Measurements from ENCODE around the gene HLX.

HLX gene, protein sequence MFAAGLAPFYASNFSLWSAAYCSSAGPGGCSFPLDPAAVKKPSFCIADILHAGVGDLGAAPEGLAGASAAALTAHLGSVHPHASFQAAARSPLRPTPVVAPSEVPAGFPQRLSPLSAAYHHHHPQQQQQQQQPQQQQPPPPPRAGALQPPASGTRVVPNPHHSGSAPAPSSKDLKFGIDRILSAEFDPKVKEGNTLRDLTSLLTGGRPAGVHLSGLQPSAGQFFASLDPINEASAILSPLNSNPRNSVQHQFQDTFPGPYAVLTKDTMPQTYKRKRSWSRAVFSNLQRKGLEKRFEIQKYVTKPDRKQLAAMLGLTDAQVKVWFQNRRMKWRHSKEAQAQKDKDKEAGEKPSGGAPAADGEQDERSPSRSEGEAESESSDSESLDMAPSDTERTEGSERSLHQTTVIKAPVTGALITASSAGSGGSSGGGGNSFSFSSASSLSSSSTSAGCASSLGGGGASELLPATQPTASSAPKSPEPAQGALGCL

DNA sequence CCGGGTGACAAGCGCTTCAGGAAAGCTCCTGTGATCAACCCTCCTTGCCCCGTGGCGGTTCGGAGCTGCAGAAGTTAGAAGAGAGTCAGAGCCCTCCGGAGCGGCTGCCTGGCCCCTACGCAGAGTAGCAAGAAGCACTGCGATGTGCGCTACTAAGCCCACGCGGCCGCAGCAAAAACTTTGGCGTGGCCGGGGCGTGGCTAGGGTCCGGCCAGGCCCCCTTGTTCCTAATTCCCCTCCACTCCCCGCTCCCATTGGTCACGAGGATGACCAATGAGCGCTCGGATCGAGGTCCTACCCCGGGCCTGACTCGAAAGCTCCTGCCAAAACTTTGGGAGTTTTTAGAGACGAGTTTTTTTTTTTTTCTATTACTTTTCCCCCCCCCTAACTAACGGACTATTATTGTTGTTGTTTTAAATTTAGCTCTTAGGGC lies at the start of gene HLX:
TSS of gene HLX (plus strand) at position 368 of the 433 bp plus-strand sequence. CDS start 415 bp downstream, outside the sequence.
- DNase-seq (ENCODE audit: low read depth), result no peak

- no peak for DNase-seq (ENCODE audit: low read depth)
These were observed 45.8 kb upstream of the HLX start for GRCh38 chr1:220833436-220833835.

GRCh38 chr1:220834155-220834870 lies 44.9 kb upstream of the HLX start:
- no peak for DNase-seq (ENCODE audit: low read depth)

- no peak for DNase-seq (ENCODE audit: low read depth)
These were observed 40.7 kb upstream of the HLX start for GRCh38 chr1:220838578-220838977.

DNA sequence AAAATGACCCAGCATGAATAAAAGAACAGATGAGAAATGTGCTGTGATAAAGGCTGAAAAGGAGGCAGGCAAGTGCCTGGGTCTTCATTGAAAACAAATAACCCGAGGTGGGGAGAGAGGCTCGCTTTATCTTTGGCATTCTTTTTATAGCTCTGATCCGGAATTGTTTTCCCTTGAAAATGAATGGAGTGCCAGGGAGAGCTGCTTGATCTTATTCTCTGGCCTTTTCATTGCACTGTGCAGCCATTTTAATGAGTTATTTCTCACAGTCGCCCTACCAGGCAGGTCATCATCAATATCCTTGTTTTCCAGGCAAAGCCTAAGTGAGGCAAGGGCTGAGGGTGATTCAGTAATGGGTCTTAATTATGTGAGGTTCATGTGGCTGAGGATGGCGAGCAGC lies 39.8 kb upstream of the HLX start:
- DNase-seq (ENCODE audit: low read depth), result no peak

DNA sequence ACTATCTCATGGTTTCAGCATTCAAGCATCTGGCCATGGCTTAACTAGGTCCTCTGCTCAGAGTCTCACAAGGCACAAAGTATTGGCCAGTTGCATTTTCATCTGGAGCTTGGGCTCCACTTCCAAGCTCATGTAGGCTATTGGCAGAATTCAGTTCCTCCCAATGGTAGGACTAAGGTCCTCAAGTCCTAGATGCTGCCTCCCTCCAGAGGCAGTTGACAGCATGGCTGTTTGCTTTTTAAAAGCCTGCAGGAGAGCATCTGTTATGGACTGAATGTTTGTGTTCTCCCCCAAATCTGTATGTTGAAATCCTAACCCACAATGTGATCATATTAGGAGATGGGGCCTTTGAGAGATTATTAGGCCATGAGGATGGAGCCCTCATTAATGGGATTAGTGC lies 38.0 kb upstream of the HLX start:
- DNase-seq (ENCODE audit: low read depth), result no peak

DNA sequence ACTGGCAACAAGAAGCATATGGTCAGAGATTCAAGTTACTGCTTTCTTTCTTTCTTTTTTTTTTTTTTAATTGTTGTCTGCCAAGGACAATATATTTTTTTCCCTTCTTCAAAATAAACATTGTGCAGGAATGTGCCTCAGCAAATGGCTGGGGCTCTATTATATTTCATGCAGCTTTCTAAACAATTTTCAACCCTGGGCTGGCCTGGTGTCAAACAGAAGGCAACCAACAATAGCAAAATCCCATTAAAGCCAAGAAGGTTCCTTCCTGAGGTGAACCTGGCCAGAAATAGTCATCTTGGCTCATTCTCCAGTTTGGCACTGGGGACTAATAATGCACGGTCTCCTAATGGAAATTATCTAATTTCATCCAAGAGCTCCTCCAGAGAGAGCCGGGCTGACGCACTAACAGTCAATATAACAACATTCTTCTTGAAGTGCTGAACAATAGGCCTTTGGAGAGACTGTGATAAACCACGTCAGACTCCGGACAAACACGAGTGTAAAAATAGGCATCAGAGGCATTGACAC lies 35.7 kb upstream of the HLX start:
- DNase-seq (ENCODE audit: low read depth), result no peak

GRCh38 chr1:220852408-220852807 lies 26.8 kb upstream of the HLX start:
- DNase-seq (ENCODE audit: low read depth), result no peak

DNA sequence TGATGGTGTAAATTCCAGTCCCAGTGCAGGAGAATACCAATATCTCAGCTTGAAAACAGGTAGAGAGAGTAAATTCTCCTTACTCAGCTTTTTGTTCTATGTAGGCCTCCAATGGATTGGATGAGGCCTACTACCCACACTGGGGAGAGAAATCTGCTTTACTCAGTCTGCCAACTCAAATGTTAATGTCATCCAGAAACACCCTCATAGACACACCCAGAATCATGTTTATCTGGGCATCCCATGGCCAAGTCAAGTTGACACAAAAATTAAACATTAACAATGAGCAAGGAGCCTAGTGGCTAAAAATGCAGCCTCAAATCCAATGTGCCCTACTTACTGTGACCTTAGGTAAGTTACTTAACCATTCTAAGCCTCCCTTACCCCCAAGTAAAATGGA lies 6.9 kb upstream of the HLX start:
- no peak for DNase-seq (ENCODE audit: low read depth)

GRCh38 chr1:220873087-220873486 lies 6.2 kb upstream of the HLX start:
- DNase-seq (ENCODE audit: low read depth), result no peak

DNA sequence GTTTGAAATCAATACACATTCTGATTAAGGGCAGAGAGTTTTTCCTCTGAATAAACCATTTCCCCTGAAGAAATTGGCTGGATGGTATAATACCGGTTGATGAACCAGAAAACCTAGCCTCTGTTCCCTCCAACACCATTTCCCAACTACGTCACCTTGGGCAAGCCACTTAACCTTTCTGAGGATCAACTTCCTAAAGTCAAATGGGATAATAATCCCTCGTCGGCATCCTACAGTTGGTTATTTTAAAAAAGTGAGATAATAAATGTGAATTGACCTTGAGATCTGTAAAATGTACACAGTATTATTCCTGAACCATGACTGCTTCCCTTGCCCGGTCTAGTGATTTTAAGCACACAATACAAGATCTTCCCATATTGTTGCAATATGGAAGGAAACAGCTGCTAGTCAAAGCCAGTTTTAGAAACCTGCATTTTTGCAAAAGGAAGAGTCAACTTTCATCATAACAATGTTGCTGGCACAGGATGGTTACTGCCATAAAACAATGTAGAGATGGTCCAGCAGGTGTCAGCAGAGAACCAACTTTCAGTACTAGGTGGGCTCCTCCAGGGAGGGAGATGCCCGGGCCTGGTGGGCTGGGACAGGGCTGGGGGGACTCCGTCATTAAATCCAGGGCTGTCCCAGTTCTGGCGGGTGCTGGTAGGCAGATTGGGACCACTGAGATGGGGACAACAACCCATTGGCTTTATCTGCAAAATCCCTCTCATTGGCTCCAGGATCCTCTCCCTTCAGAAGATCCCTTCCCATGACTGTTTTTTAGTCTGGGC lies 5.2 kb upstream of the HLX start:
- no peak for DNase-seq (ENCODE audit: low read depth)

- DNase-seq (ENCODE audit: low read depth), result no peak
These were observed 4.0 kb upstream of the HLX start for GRCh38 chr1:220875260-220875659.

DNA sequence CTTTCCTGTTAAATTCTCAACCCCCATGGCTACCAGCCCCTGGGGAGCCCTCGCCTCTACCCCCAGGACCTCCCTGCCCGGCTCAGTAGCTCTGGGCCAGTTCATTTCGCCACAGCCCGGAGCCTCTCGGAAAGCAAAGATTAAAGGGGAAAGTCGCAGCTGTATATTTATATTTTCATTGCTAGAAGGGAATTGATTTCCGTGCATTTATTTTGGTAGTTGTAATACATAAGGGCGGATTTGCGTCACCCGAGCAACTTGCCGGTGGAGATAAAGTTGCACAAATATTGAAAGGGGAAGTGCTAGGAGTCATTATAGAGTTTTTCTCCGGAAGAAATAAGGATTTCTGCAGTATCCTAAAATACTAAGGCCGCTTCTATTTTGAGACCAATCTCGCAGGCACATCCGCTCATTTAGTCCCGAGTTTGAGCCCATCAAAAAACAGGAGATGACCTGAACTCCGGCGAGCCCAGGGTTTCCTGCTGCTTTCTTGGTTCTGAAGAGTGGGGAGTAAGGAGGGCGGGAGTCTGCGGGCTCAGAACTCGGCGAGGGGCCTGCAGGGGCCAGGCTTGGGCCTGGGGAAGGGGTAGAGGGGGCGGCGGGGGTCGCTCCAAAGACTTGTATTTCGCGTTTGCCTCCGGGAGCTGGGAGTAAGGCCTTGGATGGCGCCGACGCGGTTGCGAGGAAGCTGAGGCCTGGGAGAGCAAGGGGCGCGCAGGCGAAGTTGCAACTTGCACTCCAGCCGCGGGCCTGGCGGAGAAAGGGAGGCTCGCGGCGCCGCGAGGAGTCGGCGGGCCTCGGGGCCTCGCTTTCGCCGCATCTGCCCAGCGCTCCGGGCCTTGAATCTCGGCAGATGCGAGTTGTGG lies 2.5 kb upstream of the HLX start:
- DNase-seq (ENCODE audit: low read depth), result no peak

- DNase-seq (ENCODE audit: low read depth), result no peak
These were observed 1.7 kb upstream of the HLX start for GRCh38 chr1:220877377-220878095.

- DNase-seq (ENCODE audit: low read depth), result no peak
These were observed 810 bp upstream of the HLX start for GRCh38 chr1:220878191-220879075.

GRCh38 chr1:220879509-220880361 lies 492 bp downstream of the HLX start:
- DNase-seq (ENCODE audit: low read depth), result no peak

- no peak for DNase-seq (ENCODE audit: low read depth)
These were observed 1.1 kb downstream of the HLX start for GRCh38 chr1:220880362-220880670.

DNA sequence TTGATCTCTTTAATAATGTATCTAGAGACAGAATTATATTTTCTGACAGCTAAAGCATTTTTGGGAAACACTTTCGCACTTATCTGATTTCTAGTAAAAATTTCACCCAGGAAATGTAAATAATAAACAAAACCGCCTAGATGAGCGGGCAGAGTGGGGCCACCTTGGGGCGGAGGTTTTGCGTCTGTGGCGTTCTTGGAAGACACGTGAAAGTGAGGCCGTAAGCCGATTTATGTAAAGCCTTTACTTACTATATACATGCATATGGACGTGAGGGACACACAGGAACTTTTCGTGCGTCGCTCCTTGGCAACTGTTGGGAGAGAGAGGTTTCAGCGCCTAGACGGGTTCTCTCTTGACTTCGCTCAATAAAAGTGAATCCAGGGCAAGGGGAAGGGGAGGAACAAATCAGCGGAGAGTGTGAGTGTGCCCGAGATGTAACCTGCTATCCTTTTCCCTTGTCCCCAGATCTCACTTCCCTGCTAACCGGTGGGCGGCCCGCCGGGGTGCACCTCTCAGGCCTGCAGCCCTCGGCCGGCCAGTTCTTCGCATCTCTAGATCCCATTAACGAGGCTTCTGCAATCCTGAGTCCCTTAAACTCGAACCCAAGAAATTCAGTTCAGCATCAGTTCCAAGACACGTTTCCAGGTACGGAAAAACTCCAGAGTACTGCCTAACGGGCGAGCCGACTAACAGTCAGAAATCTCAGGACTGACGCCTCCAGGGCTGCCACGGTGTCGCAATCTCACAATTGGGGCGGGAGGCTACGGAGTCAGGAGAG lies 1.7 kb downstream of the HLX start:
- DNase-seq (ENCODE audit: low read depth), result no peak

Measured in activated T-cell treated with anti-CD3 and anti-CD28 coated beads for 24 hours (primary cell).